HG02885 (cell line): Measurements from ENCODE around the gene CUX1.
"Not testable (repeated sequence)": the region's sequence is repeated elsewhere in the genome, so short reads cannot be mapped to it uniquely, and the experiment has no call there.

Experiments
- ATAC-seq: cut with Tn5 transposase; IDR thresholded peaks from one replicate; pipeline ENCODE4 v1.9.1; 2021; ENCODE audit warnings: mild to moderate bottlenecking; ENCODE audit not compliant: unreplicated experiment, poor library complexity

CUX1 gene

DNA sequence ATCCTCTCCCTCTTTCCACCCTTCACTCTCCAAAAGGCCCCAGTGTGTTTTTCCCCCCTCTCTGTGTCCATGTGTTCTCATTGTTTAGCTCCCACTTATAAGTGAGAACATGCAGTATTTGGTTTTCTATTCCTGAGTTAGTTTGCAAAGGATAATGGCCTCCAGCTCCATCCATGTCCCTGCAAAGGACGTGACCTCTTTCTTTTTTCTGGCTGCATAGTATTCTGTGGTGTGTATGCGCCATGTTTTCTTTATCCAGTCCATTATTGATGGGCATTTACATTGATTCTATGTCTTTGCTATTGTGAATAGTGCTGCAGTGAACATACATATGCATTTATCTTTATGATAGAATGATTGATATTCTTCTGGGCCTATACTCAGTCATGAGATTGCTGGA is 31.9 kb downstream of the CUX1 start:
- ATAC-seq, result not testable (repeated sequence)

DNA sequence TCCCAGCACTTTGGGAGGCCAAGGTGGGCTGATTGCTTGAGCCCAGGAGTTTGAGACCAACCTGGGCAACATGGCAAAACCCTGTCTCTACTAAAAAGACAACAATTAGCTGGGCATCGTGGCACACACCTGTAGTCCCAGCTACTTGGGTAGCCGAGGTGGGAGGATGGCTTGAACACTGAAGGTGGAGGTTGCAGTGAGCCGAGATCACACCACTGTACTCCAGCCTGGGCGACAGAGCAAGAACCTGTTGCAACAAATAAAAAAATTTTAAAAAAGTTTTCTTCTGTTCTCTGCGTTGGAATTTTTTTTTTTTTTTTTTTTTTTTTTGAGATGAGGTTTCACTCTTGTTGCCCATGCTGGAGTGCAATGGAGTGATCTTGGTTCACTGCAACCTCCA is 34.9 kb downstream of the CUX1 start:
- not testable (repeated sequence) for ATAC-seq

DNA sequence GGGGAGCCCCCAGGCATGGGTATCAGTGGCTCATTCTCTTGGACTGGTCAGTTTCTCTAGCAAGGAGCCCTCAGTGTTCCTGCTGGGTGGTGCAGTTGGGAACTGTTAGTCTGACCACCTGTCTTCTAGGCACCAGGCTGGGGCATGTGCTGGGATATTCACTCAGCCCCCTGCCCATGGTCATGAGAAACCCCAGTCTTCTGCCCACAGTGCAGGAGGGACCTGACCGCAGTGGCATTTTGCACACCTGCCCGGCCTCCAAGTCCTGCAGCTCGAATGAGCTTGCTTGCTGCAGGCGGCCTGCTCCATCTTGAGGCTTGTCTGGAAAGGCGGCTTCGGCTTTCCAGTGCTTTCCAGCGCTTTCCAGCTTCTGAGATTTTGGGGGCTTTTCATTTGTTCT is 36.3 kb downstream of the CUX1 start:
- no peak for ATAC-seq

GRCh38 chr7:101854084-101854865 is 36.8 kb downstream of the CUX1 start:
- no peak for ATAC-seq

- ATAC-seq, result peak; percentile 90
Observed at GRCh38 chr7:101856473-101857357, 39.3 kb downstream of the CUX1 start.

DNA sequence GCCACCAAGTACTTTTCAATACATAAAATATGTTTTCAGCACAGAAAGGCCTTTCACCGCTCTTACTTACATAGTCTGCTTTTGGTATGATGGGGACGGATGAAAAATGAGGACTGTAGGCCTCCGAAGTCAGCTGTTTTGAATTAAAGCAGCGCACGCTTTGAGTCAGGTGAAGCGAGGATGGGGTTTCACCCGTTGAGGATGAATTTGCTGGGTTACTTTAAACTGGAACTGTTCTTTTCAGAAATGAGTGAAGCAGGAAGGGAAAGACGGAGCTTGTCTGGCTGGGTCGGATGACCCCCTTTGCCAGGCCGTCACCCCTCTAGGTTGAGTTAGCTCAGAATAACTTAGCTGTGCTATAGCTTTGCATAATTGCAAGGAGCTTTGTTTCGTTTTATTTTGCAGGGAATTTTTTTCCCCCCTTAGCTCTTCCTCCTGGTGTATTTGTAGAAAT is 40.0 kb downstream of the CUX1 start:
- ATAC-seq, result peak; percentile 21

- ATAC-seq, result no peak
Observed at GRCh38 chr7:101858437-101859385, 41.3 kb downstream of the CUX1 start.

- no peak for ATAC-seq
Observed at GRCh38 chr7:101859411-101860106, 42.1 kb downstream of the CUX1 start.

GRCh38 chr7:101860316-101861217 is 43.1 kb downstream of the CUX1 start:
- no peak for ATAC-seq

- no peak for ATAC-seq
Observed at GRCh38 chr7:101861218-101861775, 43.9 kb downstream of the CUX1 start.

DNA sequence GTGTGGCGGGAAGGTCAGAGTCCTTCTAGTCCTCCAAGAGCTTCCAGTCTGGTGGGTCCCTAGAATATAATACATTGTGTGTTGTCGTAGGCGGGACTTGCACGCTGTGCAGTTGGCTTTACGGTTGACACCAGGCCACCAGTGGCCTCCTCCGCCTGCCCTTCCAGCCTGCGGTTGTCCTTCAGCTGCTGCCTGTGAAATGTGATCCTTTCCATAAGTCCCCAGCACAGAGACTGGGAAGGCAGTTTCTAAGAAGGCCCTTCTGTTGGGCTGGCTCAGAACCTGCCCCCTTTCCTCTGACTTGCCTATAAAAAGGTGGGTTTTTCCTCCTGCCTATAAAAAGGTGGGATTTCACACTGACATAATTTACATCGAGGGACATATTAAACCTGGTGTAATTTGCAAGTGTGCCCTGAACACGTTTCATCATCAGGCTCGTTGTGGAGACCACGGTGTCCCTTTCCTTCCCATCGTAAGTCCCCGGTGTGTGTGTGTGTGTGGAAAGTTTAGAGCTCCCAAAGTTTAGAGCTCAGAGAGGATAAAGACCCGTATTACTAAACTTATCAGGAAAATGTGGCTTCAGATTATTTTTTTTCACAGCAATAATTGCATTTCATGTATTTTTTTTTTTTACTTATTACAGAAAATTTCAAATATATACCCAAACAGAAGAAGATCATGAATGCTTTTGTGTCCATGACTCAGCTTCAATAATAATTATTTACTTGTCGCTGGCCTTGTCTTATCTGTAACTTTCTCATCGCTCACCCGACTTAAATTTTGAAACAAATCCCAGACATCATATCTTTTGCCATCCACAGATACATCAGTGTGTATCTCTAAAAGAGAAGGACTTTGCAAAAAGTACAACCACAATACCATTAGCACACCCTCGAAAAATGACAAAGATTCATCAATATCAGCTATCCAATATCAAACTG is 45.1 kb downstream of the CUX1 start:
- ATAC-seq, result no peak

- no peak for ATAC-seq
Observed at GRCh38 chr7:101863598-101863997, 46.2 kb downstream of the CUX1 start.

DNA sequence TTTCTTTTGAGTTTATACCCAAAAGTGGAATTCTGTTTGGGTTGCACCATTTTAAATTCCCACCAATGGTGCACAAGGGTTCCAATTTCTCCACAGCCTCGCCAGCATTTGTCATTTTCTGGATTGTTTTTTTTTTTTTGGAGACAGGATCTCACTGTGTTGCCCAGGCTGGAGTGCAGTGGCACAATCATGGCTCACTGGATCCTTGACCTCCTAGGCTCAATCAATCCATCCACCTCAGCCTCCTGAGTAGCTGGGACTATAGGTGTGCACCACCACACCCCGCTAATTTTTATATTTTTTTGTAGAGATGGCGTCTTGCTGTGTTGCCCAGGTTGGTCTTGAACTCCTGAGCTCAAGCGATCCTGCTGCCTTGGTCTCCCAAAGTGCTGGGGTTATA is 46.6 kb downstream of the CUX1 start:
- ATAC-seq, result no peak

DNA sequence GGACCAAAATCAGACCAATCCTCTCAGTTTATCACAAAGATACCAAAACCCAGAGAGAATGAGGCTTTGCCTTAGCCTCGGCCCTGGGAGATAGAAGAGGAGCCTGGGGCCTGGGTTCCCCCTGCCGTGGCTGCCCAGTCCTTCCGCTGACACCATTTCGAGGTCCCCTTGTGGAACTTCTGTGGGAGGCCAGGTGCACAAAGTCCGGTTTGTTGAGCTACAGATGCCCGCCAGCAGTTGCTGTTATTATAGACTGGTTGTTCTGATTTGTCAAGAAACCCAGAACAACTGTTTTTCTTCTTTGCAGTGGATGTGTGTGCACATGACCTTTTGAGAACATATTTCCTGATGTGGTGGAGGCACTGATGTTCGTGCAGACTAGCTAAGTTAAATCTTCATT is 47.6 kb downstream of the CUX1 start:
- no peak for ATAC-seq

DNA sequence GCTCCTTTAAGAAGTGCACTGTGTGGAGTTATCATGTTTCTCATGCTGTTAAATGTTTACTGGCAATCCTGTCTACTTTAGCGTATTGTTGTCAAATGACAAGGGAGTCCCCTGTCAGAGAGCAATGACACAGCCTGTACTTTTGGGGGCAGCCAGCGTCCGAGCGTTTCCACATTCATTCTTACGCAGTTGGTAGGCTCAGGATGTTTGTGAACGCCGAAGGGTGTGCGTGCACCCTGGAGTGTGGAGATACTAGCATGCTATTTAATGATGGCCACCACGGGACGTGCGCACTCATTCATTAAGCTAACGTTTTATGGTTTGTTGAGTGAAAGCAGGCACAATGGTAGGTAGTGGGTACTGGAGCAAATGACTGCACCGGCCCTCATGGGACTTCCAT is 48.0 kb downstream of the CUX1 start:
- no peak for ATAC-seq

DNA sequence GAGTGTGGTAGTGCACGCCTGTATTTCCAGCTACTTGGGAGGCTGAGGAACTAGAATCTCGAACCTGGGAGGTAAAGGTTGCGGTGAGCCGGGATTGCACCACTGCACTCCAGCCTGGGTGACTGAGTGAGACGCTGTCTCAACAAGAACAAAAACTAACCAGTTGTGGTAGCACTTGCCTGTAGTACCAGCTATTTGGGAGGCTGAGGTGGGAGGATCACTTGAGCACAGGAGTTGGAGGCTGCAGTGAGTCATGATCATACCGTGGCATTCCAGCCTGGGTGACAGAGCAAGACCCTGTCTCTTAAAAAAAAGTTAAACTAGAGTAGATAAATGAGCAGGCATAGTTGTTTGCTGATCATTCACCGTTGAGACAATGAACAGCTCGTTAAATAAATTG is 48.9 kb downstream of the CUX1 start:
- no peak for ATAC-seq

DNA sequence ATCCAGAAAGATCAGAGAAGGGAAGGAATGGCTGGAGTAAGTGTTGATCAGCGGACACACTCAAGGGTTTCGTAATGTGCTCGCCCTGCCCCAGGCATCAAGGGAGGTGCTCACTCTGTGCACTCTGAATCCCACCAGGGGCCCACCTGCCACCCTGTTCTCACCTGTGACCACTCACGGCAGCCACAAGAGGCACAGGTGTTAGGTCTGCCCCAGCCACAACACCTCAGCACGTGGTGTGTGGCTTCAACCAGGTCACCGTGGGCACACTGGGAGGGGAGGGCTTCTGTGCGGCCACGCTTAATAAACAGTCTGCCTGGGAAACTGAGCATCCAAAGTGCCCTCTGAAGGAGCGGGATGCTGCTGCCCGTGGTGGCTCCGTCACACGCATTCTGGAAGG is 49.8 kb downstream of the CUX1 start:
- no peak for ATAC-seq
